HCT116 (cell line): Measurements from ENCODE around the gene GPX4. TPM values are rescaled to one million over a fixed set of nuclear protein-coding genes. Genes with fewer than 3 reads are reported as not detected.

Experiments
- ATAC-seq: fragments of 200-7000 bp; cut with Tn5 transposase; 2 replicates; pipeline ENCODE4 v1.9.1; 2020; ENCODE audit warnings: mild to moderate bottlenecking, moderate library complexity
- BruUV-seq: library from RNA; stranded (reverse); fragments of 400-500 nt; replicated peaks from 2 replicates; lab custom pipeline; 2021; lab: Mats Ljungman, UMichigan
- CTCF ChIA-PET: fragments of 300-600 bp; sonication (Branson Sonifier 250); formaldehyde crosslinking; loops from one replicate; lab custom pipeline; 2021; ENCODE audit warnings: antibody characterized with exemption; lab: Charles Lee
- POLR2A ChIA-PET: fragments of 300-600, 350-600 bp; sonication (Branson Sonifier 250); formaldehyde crosslinking; loops from one replicate; lab custom pipeline; 2021; ENCODE audit warnings: antibody characterized with exemption; lab: Charles Lee
- RAD21 ChIA-PET, 2 experiments: fragments of 300-600 bp; sonication (Branson Sonifier 250); formaldehyde crosslinking; loops; one replicate each; lab custom pipeline; 2023; ENCODE audit warnings: low total read pairs in 2 of 2; ENCODE audit not compliant: uncharacterized antibody in 2 of 2, unreplicated experiment in 2 of 2, low non-redundant PET in 1 of 2; lab: Charles Lee
- DNase-seq: peaks from one replicate; pipeline ENCODE4 v3.0.0-alpha.2; 2010; ENCODE audit warnings: low read depth, low spot score
- H2AFZ ChIP-seq: fragments of 200-600 bp; shearing (Covaris generic), sonication (generic); 2 replicates; pipeline ENCODE4 v1.6.1; 2017; ENCODE audit warnings: low read depth, mixed run types, mixed read lengths, antibody characterized with exemption, low read length; ENCODE audit not compliant: poor library complexity, severe bottlenecking
- H3K27ac ChIP-seq: 2 replicates; pipeline ENCODE4 v1.5.1; 2012; ENCODE audit warnings: low read depth, low read length
- H3K27me3 ChIP-seq: fragments of 200-600 bp; sonication (generic); 2 replicates; pipeline ENCODE4 v1.6.1; 2016; ENCODE audit warnings: mixed run types, low read length, mixed read lengths; ENCODE audit not compliant: insufficient read depth
- H3K36me3 ChIP-seq, 2 experiments: fragments of 200-500 bp in 1 of 2; fragments of 200-600 bp in 1 of 2; sonication (Bioruptor generic) in 1 of 2; sonication (generic) in 1 of 2; 2 replicates each; pipeline versions ENCODE4 v1.5.1 to v1.6.1; 2014 to 2016; ENCODE audit warnings: low read length in 2 of 2, inconsistent platforms in 1 of 2, mixed read lengths in 1 of 2, mixed run types in 1 of 2; ENCODE audit not compliant: insufficient read depth in 2 of 2, control insufficient read depth in 1 of 2
- H3K4me1 ChIP-seq, 2 experiments: fragments of 200-600 bp in 1 of 2; sonication (generic) in 1 of 2; 2 replicates each; pipeline versions ENCODE4 v1.5.1 to v1.6.1; 2012 to 2017; ENCODE audit warnings: low read length in 2 of 2, inconsistent platforms in 1 of 2, mild to moderate bottlenecking in 1 of 2, mixed read lengths in 1 of 2, mixed run types in 1 of 2, moderate library complexity in 1 of 2; ENCODE audit not compliant: insufficient read depth in 2 of 2, control insufficient read depth in 1 of 2
- H3K4me2 ChIP-seq: fragments of 200-600 bp; sonication (generic); 2 replicates; pipeline ENCODE4 v1.6.1; 2017; ENCODE audit warnings: mixed run types, low read length, mixed read lengths
- H3K4me3 ChIP-seq, 2 experiments: fragments of 200-600 bp in 1 of 2; sonication (generic) in 1 of 2; replicated peaks in 1 of 2; 2 replicates each; pipeline ENCODE4 v1.5.1; 2011 to 2016; ENCODE audit warnings: low read length in 2 of 2, control low read depth in 1 of 2, low read depth in 1 of 2, mild to moderate bottlenecking in 1 of 2, mixed read lengths in 1 of 2, mixed run types in 1 of 2
- H3K79me2 ChIP-seq: fragments of 200-600 bp; sonication (generic); 2 replicates; pipeline ENCODE4 v1.6.1; 2017; ENCODE audit warnings: mild to moderate bottlenecking, mixed run types, low read length, moderate library complexity, mixed read lengths; ENCODE audit not compliant: insufficient read depth
- H3K9ac ChIP-seq: fragments of 200-600 bp; sonication (generic); 2 replicates; pipeline ENCODE4 v1.6.1; 2016; ENCODE audit warnings: low read length, mixed read lengths
- H3K9me2 ChIP-seq: fragments of 200-600 bp; sonication (generic), shearing (Covaris generic); 2 replicates; pipeline ENCODE4 v1.6.1; 2017; ENCODE audit warnings: mixed run types, mild to moderate bottlenecking, moderate library complexity; ENCODE audit not compliant: insufficient read depth
- H3K9me3 ChIP-seq, 2 experiments: fragments of 200-500 bp in 1 of 2; fragments of 200-600 bp in 1 of 2; sonication (Bioruptor generic) in 1 of 2; sonication (generic) in 1 of 2; 2 replicates each; pipeline ENCODE4 v1.6.1; 2014 to 2017; ENCODE audit warnings: low read length in 2 of 2, mixed read lengths in 2 of 2, inconsistent platforms in 1 of 2, low read depth in 1 of 2, mild to moderate bottlenecking in 1 of 2, mixed run types in 1 of 2, moderate library complexity in 1 of 2; ENCODE audit not compliant: control insufficient read depth in 1 of 2, insufficient read depth in 1 of 2
- H4K20me1 ChIP-seq: fragments of 200-600 bp; sonication (generic), shearing (Covaris generic); 2 replicates; pipeline ENCODE4 v1.6.1; 2017; ENCODE audit warnings: mixed run types, mild to moderate bottlenecking, moderate library complexity; ENCODE audit not compliant: insufficient read depth
- CEBPB ChIP-seq: IDR thresholded peaks from 2 replicates; pipeline ENCODE4 v1.6.1; 2012; ENCODE audit warnings: low read depth
- EGR1 ChIP-seq: IDR thresholded peaks from 2 replicates; pipeline ENCODE4 v1.6.1; 2012; ENCODE audit warnings: low read depth
- ELF1 ChIP-seq: IDR thresholded peaks from 2 replicates; pipeline ENCODE4 v1.6.1; 2012; ENCODE audit warnings: low read depth, borderline replicate concordance
- EZH2 ChIP-seq: fragments of 200-600 bp; sonication (generic); IDR thresholded peaks from 2 replicates; pipeline ENCODE4 v1.6.1; 2017; ENCODE audit warnings: antibody characterized with exemption, mixed run types
- FOSL1 ChIP-seq: IDR thresholded peaks from 2 replicates; pipeline ENCODE4 v1.6.1; 2012; ENCODE audit warnings: low read depth
- JUND ChIP-seq: IDR thresholded peaks from 2 replicates; pipeline ENCODE4 v1.6.1; 2012
- POLR2A ChIP-seq: IDR thresholded peaks from 2 replicates; pipeline ENCODE4 v1.7.0; 2011; ENCODE audit warnings: borderline replicate concordance; ENCODE audit not compliant: insufficient read depth, insufficient read length; ENCODE audit errors: extremely low read depth
- RAD21 ChIP-seq: IDR thresholded peaks from 2 replicates; pipeline ENCODE4 v1.6.1; 2012; ENCODE audit warnings: low read depth, mild to moderate bottlenecking
- SIN3A ChIP-seq: IDR thresholded peaks from 2 replicates; pipeline ENCODE4 v1.6.1; 2012; ENCODE audit warnings: low read depth
- SP1 ChIP-seq: IDR thresholded peaks from 2 replicates; pipeline ENCODE4 v1.6.1; 2012; ENCODE audit warnings: low read depth
- SRF ChIP-seq: IDR thresholded peaks from 2 replicates; pipeline ENCODE4 v1.6.1; 2012; ENCODE audit warnings: low read depth
- YY1 ChIP-seq: IDR thresholded peaks from 2 replicates; pipeline ENCODE4 v1.6.1; 2011; ENCODE audit warnings: low read length, low read depth, moderate library complexity, mild to moderate bottlenecking; ENCODE audit not compliant: insufficient replicate concordance; ENCODE audit errors: extremely low read depth
- ZNF274 ChIP-seq: fragments of 200-500 bp; sonication (Bioruptor generic); IDR thresholded peaks from 2 replicates; pipeline ENCODE4 v1.6.1; 2014; ENCODE audit warnings: mild to moderate bottlenecking, low read depth, low read length, inconsistent platforms
- intact Hi-C: fragments of 100-400 bp; cut with micrococcal nuclease; formaldehyde crosslinking; loops from 2 replicates; pipeline ENCODE4 v1.10.0; 2022
- total RNA-seq: library from RNA; stranded (reverse); gene quantifications from one replicate; pipeline ENCODE4 v1.2.1, GENCODE V29; 2021; ENCODE audit not compliant: unreplicated experiment
- TF ChIP-seq, protein P1 (sequence below): IDR thresholded peaks from 2 replicates; pipeline ENCODE4 v1.6.1; 2012
- TF ChIP-seq, protein P2 (sequence below): IDR thresholded peaks from 2 replicates; pipeline ENCODE4 v1.6.1; 2011; ENCODE audit warnings: mild to moderate bottlenecking, low read length, moderate library complexity; ENCODE audit not compliant: insufficient replicate concordance; ENCODE audit errors: extremely low read depth

GPX4 gene
- total RNA-seq, 1 experiment from 2014 or later = 481 TPM

DNA sequence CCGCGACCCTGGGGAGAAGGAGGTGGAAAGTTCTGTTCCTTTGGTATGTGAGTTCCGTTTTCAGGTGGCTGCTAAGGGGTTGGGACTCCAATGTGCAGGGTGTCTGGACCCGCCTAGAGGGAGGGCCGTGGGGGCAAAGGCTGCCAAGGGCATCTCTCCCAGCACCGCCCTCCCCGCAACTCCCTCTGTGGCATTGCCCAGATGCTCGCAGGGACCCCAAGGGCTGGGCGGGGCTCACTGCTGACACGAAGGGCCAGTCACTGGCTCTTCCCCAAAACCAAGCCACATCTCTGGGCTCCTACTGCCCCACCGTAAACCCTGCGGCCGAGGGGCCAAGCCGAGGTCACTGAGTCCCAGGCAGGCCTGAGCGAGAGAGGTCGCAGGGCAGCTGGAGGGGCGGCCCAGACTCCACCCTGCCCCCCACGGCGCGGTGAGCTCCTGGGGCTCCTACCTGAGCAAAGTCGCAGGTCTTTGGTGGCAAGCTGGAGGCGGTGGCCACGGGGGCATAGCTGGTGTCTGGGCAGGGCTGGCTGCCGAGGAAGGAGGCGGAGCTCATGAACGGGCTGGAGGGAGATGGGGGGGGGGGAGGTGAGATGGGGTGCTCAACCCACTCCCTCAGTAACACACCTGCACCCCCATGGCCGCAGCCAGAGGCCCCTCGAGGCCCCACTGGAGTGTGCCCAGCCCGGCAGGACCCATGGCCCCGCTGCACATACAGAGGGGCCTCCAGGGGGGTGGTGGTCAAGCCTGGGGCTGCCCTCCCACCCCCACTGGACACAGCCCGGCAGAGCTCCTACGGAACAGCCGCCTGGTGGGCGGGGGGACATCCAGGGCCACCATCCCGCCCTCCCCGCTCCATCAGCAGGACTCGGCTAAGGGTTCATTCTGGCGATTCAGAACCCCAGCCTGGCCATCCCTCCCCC lies 43.3 kb downstream of the GPX4 start:
- Histone ChIP-seq H3K9ac (no peak overlapping the region), H3K4me3 (no peak overlapping the region), H3K27me3 (no peaks in the 10 kb centered on the region), H3K4me1 (no peaks in the 10 kb centered on the region), H3K9me2 (no peaks in the 10 kb centered on the region), H3K27ac (no peak overlapping the region), H4K20me1 (no peaks in the 10 kb centered on the region), H3K9me3 (no peaks in the 10 kb centered on the region), H2AFZ (no peak overlapping the region), H3K79me2 (peaks cover 5% of the 10 kb centered on the region; the same call in 1 of the 2 replicates)
- RAD21 ChIA-PET = no interaction called here
- DNase-seq = no peak
- BruUV-seq = no TSS peak
- CTCF ChIA-PET = no interaction called here
- POLR2A ChIA-PET = no interaction called here
- no peak for ATAC-seq
- intact Hi-C loops = no loop called here
- TF ChIP-seq POLR2A = no peak
- TF ChIP-seq, all 23 proteins: peak for 0
- H3K36me3 ChIP-seq = peaks cover 2 to 18% of the 10 kb centered on the region in 2 experiments; a peak in 3 of 4 replicates
- no peak overlapping the region for H3K4me2 ChIP-seq

DNA sequence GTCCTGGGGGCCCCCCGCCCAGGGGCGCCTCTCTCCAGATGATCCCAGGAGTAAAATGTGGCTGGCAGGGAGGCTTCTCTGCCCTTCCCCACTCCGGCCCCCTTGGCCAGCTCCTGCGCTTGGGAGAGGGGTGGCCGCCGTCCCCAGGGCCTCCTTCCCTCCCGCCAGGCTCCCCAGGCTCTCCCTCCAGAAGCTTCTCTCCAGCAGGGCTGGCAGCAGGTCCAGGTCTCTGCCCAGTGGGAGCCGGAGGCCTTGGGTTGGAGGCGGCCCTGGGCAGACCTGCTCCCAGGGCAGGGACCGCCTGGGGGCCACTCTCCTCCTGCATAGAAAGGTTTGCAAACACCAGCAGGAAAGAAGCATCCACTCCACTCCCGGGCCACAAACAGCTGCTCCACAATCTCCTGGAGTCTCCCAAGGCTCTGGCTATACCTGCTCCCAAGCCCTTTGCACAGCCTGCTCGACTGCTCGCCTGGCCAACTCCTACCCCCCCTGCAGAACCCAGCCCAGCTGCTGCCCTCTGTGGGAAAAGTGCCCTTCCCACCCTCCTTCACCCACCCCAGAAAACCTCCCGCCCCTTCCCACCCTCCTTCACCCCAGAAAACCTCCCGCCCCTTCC lies 44.2 kb downstream of the GPX4 start:
- Histone ChIP-seq H3K79me2 (peaks cover 5% of the 10 kb centered on the region; the same call in 1 of the 2 replicates), H3K4me1 (no peaks in the 10 kb centered on the region), H3K9me3 (no peaks in the 10 kb centered on the region), H3K4me2 (no peak overlapping the region), H3K27me3 (no peaks in the 10 kb centered on the region), H2AFZ (no peak overlapping the region), H3K27ac (no peak overlapping the region), H3K36me3 (peaks cover 0 to 22% of the 10 kb centered on the region in 2 experiments; a peak in 3 of 4 replicates), H3K9me2 (no peaks in the 10 kb centered on the region), H4K20me1 (no peaks in the 10 kb centered on the region), H3K4me3 (no peak overlapping the region), H3K9ac (no peak overlapping the region)
- POLR2A ChIA-PET = no interaction called here
- RAD21 ChIA-PET = no interaction called here
- CTCF ChIA-PET = no interaction called here
- BruUV-seq = no TSS peak
- intact Hi-C loops = no loop called here
- ATAC-seq (no peak), DNase-seq (no peak)
- TF ChIP-seq, protein P1, sequence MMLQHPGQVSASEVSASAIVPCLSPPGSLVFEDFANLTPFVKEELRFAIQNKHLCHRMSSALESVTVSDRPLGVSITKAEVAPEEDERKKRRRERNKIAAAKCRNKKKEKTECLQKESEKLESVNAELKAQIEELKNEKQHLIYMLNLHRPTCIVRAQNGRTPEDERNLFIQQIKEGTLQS = no peak
- no peak for TF ChIP-seq SRF
- no peak for TF ChIP-seq FOSL1
- no peak for TF ChIP-seq SP1
- no peak for TF ChIP-seq JUND
- TF ChIP-seq ELF1 = no peak
- no peak for TF ChIP-seq POLR2A
- no peak for TF ChIP-seq SIN3A
- no peak for TF ChIP-seq CEBPB
- TF ChIP-seq EZH2 = no peak
- TF ChIP-seq, protein P2, sequence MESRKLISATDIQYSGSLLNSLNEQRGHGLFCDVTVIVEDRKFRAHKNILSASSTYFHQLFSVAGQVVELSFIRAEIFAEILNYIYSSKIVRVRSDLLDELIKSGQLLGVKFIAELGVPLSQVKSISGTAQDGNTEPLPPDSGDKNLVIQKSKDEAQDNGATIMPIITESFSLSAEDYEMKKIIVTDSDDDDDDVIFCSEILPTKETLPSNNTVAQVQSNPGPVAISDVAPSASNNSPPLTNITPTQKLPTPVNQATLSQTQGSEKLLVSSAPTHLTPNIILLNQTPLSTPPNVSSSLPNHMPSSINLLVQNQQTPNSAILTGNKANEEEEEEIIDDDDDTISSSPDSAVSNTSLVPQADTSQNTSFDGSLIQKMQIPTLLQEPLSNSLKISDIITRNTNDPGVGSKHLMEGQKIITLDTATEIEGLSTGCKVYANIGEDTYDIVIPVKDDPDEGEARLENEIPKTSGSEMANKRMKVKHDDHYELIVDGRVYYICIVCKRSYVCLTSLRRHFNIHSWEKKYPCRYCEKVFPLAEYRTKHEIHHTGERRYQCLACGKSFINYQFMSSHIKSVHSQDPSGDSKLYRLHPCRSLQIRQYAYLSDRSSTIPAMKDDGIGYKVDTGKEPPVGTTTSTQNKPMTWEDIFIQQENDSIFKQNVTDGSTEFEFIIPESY = no peak
- no peak for TF ChIP-seq RAD21
- no peak for TF ChIP-seq ZNF274
- no peak for TF ChIP-seq YY1
- no peak for TF ChIP-seq EGR1
